Osteoblast (primary cell): ENCODE measurements around the gene UGP2. TPM values are rescaled to one million over a fixed set of nuclear protein-coding genes. Genes with fewer than 3 reads are reported as not detected.

Source experiments
- DNase-seq: peaks from one replicate; pipeline ENCODE4 v3.0.0; 2011; ENCODE audit warnings: low spot score, mixed read lengths; ENCODE audit not compliant: insufficient read length; ENCODE audit errors: missing footprints
- H2AFZ ChIP-seq: 2 replicates; pipeline ENCODE4 v1.6.0; 2011; ENCODE audit warnings: mild to moderate bottlenecking, low read length
- H3K27ac ChIP-seq: 2 replicates; pipeline ENCODE4 v1.5.1; 2011; ENCODE audit warnings: mild to moderate bottlenecking, low read depth, low read length, moderate library complexity
- H3K27me3 ChIP-seq: 2 replicates; pipeline ENCODE4 v1.6.0; 2012; ENCODE audit warnings: mild to moderate bottlenecking, control low read depth, inconsistent platforms, low read length, moderate library complexity; ENCODE audit not compliant: insufficient read depth
- H3K36me3 ChIP-seq: 2 replicates; pipeline ENCODE4 v1.5.1; 2011; ENCODE audit warnings: mild to moderate bottlenecking, low read length, control low read depth, moderate library complexity; ENCODE audit not compliant: insufficient read depth
- H3K4me1 ChIP-seq: 2 replicates; pipeline ENCODE4 v1.5.1; 2011; ENCODE audit warnings: mild to moderate bottlenecking, low read length, control low read depth, moderate library complexity; ENCODE audit not compliant: insufficient read depth
- H3K4me2 ChIP-seq: 2 replicates; pipeline ENCODE4 v1.6.0; 2011; ENCODE audit warnings: mild to moderate bottlenecking, low read length; ENCODE audit not compliant: insufficient read depth
- H3K4me3 ChIP-seq: fragments of 200-600 bp; sonication (generic); 3 replicates; pipeline ENCODE4 v1.5.1; 2012; ENCODE audit warnings: mild to moderate bottlenecking, low read length, inconsistent platforms; ENCODE audit not compliant: insufficient read depth
- H3K79me2 ChIP-seq: 2 replicates; pipeline ENCODE4 v1.6.0; 2012; ENCODE audit warnings: mild to moderate bottlenecking, low read length, control low read depth, inconsistent platforms; ENCODE audit not compliant: insufficient read depth
- H3K9me3 ChIP-seq: 2 replicates; pipeline ENCODE4 v1.5.1; 2011; ENCODE audit warnings: low read depth, low read length, control low read depth
- H4K20me1 ChIP-seq: 2 replicates; pipeline ENCODE4 v1.6.0; 2012; ENCODE audit warnings: mild to moderate bottlenecking, low read length, control low read depth; ENCODE audit not compliant: insufficient read depth
- total RNA-seq: library from RNA; depleted of rRNA; stranded (reverse); fragments of >200 nt; gene quantifications from 2 replicates; pipeline ENCODE4 v1.2.3, GENCODE V29; 2012
- TF ChIP-seq, protein P1 (sequence below): IDR thresholded peaks from 2 replicates; pipeline ENCODE4 v1.5.1; 2011; ENCODE audit warnings: mild to moderate bottlenecking, low read depth, low read length, moderate library complexity; ENCODE audit errors: extremely low read depth

Gene UGP2
- 123 and 133 TPM in 2 replicates for total RNA-seq

DNA sequence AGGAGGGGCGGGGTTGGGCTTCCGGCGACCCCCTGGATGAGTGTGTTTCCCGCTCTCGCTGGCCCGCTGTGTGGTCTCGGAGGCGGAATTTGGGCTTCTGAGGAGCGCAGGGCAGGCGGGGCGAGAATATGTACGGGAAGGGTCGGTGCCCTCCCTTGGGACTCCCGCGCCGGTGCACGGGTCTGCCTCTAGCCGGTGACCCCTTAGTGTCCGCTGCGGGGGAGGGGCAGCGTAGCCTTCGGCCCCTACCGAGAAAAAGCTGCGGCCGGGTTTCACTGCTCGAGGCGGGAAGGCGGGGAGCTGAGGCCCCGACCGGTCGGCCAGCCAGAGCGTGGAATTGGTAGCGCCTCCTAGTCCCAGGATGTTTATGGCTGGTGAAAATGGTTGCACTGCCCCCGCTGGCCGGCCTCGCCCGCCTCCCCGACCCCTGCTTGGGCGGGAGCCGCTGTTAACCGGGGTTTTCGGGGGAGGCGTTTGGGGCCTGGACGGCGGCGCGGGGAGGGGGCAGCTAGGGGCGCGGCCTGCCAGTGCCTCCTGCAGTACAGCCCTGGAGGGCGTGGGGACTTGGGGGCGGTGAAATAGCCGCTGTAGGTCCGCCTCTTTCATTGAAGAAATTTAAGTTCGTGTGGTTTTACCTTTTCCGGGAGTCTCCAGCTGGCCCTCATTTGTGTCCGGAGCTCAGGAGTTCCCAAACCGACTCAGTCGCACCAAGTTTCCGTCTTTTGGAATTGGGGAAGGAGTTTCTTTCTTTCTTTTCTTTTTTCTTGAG is at the start of gene UGP2:
TSS of gene UGP2 (plus strand) at position 643 of the 769 bp plus-strand sequence. CDS start 290 bp downstream, outside the sequence.
- H3K9me3 ChIP-seq, result no peaks in the 10 kb centered on the region
- peaks cover 27% of the 10 kb centered on the region for H4K20me1 ChIP-seq
- TF ChIP-seq, protein P1, sequence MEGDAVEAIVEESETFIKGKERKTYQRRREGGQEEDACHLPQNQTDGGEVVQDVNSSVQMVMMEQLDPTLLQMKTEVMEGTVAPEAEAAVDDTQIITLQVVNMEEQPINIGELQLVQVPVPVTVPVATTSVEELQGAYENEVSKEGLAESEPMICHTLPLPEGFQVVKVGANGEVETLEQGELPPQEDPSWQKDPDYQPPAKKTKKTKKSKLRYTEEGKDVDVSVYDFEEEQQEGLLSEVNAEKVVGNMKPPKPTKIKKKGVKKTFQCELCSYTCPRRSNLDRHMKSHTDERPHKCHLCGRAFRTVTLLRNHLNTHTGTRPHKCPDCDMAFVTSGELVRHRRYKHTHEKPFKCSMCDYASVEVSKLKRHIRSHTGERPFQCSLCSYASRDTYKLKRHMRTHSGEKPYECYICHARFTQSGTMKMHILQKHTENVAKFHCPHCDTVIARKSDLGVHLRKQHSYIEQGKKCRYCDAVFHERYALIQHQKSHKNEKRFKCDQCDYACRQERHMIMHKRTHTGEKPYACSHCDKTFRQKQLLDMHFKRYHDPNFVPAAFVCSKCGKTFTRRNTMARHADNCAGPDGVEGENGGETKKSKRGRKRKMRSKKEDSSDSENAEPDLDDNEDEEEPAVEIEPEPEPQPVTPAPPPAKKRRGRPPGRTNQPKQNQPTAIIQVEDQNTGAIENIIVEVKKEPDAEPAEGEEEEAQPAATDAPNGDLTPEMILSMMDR, result peak; percentile 22
- peaks cover 48% of the 10 kb centered on the region for H3K79me2 ChIP-seq
- H3K4me1 ChIP-seq, result peaks cover 22% of the 10 kb centered on the region
- H3K4me3 ChIP-seq, result peak within 1 kb of the TSS; percentile 82
- peak within 1 kb of the TSS; percentile 94 for H2AFZ ChIP-seq
- DNase-seq, result peak; percentile 89
- H3K4me2 ChIP-seq, result peak within 1 kb of the TSS; percentile 93
- H3K27me3 ChIP-seq, result no peaks in the 10 kb centered on the region
- peak within 1 kb of the TSS; percentile 89 for H3K27ac ChIP-seq
- no peaks in the 10 kb centered on the region for H3K36me3 ChIP-seq

DNA sequence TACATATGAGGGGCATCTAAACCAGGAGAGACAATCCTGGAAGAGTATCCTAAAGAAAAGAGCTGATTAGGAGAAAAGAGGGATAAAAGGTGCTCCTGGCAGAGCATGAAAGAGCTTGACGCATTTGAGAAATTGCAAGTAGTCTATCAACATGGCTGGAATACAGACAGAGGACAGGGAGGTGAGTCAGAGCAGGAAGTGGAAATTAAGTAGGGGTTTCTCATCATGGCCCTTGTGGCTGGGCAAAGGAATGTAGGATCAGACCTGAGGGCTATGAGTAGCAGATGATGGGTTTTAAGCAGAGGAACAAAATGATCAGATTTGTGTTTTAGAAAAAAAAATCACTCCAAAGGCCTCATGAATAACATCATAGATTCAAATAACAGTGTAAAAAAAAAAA is 49.2 kb upstream of the UGP2 start:
- Histone ChIP-seq H3K9me3 (no peaks in the 10 kb centered on the region), H3K27me3 (no peaks in the 10 kb centered on the region), H3K4me1 (peaks cover 40% of the 10 kb centered on the region), H4K20me1 (no peaks in the 10 kb centered on the region), H3K27ac (peak overlapping the region; percentile 72), H2AFZ (no peak overlapping the region), H3K36me3 (no peaks in the 10 kb centered on the region), H3K4me2 (no peak overlapping the region), H3K79me2 (no peaks in the 10 kb centered on the region), H3K4me3 (no peak overlapping the region)
- peak; percentile 83 for DNase-seq
- TF ChIP-seq, protein P1, result no peak

DNA sequence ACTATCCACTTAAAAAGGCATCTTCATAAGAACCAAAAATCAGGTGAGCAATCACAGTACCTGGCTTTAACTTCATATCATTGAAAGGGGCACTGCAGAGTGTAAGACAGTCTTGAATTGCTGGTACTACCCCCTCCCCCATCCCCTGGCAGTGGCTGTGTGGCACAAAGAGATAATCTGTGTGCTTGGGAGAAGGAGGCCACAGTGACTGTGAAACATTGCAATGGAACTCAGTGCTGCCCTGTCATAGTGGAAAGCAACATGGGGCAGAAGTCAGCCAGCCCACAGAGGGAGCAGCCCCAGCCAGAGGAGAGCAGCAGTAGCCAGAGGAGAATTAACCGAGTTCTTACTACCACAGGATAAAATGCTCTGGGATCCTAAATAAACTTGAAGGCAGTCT is 45.3 kb upstream of the UGP2 start:
- Histone ChIP-seq H3K79me2 (no peaks in the 10 kb centered on the region), H3K4me3 (no peak overlapping the region), H2AFZ (peak overlapping the region; percentile 60), H3K27me3 (no peaks in the 10 kb centered on the region), H3K27ac (no peak overlapping the region), H3K4me2 (no peak overlapping the region), H3K4me1 (peaks cover 15% of the 10 kb centered on the region), H3K9me3 (no peaks in the 10 kb centered on the region), H4K20me1 (no peaks in the 10 kb centered on the region), H3K36me3 (no peaks in the 10 kb centered on the region)
- no peak for DNase-seq
- TF ChIP-seq, protein P1, result no peak

DNA sequence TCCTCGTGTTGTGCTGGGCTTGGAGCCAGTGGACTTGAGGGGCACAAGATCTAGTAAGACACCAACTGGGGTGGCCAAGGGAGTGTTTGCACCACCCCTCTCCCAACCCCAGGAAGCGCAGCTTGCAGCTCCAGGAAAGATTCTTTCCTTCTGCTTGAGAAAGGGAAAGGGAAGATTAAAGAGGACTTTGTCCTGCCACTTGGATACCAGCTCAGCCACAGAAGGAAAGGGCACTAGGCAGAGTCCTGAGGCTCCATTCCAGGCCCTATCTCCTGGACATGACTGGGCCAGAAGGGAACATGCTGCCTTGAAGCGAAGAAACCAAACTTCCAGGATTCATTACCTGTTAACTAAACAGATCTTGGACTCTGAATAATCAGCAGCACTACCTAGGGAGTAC is 44.9 kb upstream of the UGP2 start:
- Histone ChIP-seq H3K27me3 (no peaks in the 10 kb centered on the region), H4K20me1 (no peaks in the 10 kb centered on the region), H3K9me3 (no peaks in the 10 kb centered on the region), H2AFZ (peak overlapping the region; percentile 60), H3K36me3 (no peaks in the 10 kb centered on the region), H3K4me1 (peaks cover 12% of the 10 kb centered on the region), H3K27ac (no peak overlapping the region), H3K4me2 (no peak overlapping the region), H3K4me3 (no peak overlapping the region), H3K79me2 (no peaks in the 10 kb centered on the region)
- TF ChIP-seq, protein P1, result no peak
- no peak for DNase-seq
